Measurements from ENCODE around the gene POTEE.
A peak's percentile ranks its signal among the peaks of the same experiment; 100 is the strongest.
"Not testable (repeated sequence)": the region's sequence is repeated elsewhere in the genome, so short reads cannot be mapped to it uniquely, and the experiment has no call there.

Gene POTEE

GRCh38 chr2:131209030-131209772 lies at the start of gene POTEE:
Gene POTEE, plus strand, starts transcription at chr2:131209536. Its CDS starts 8,867 bp downstream, at chr2:131218403.
- DNase-seq (ENCODE audit: low read depth) = not testable (repeated sequence)

- not testable (repeated sequence) for DNase-seq (ENCODE audit: low read depth)
Observed at GRCh38 chr2:131165562-131165961, 43.8 kb upstream of the POTEE start.

- DNase-seq (ENCODE audit: low read depth) = no peak
Observed at GRCh38 chr2:131168538-131168937, 40.8 kb upstream of the POTEE start.

GRCh38 chr2:131178050-131178449 lies 31.3 kb upstream of the POTEE start:
- not testable (repeated sequence) for DNase-seq (ENCODE audit: low read depth)

GRCh38 chr2:131178721-131179418 lies 30.5 kb upstream of the POTEE start:
- DNase-seq (ENCODE audit: low read depth) = not testable (repeated sequence)

GRCh38 chr2:131181451-131181850 lies 27.9 kb upstream of the POTEE start:
- DNase-seq (ENCODE audit: low read depth) = peak; percentile 2

GRCh38 chr2:131193421-131193820 lies 15.9 kb upstream of the POTEE start:
- DNase-seq (ENCODE audit: low read depth) = not testable (repeated sequence)

GRCh38 chr2:131196186-131196585 lies 13.2 kb upstream of the POTEE start:
- not testable (repeated sequence) for DNase-seq (ENCODE audit: low read depth)

GRCh38 chr2:131201098-131201497 lies 8.2 kb upstream of the POTEE start:
- no peak for DNase-seq (ENCODE audit: low read depth)

GRCh38 chr2:131207839-131208238 lies 1.5 kb upstream of the POTEE start:
- not testable (repeated sequence) for DNase-seq (ENCODE audit: low read depth)

GRCh38 chr2:131209773-131210104 lies 403 bp downstream of the POTEE start:
- DNase-seq (ENCODE audit: low read depth) = not testable (repeated sequence)

- DNase-seq (ENCODE audit: low read depth) = not testable (repeated sequence)
Observed at GRCh38 chr2:131210434-131211211, 1.3 kb downstream of the POTEE start.

- not testable (repeated sequence) for DNase-seq (ENCODE audit: low read depth)
Observed at GRCh38 chr2:131217238-131217986, 8.1 kb downstream of the POTEE start.

GRCh38 chr2:131235543-131236449 lies 26.5 kb downstream of the POTEE start:
- DNase-seq (ENCODE audit: low read depth) = not testable (repeated sequence)

Measured in GM04503 (cell line).